Measurements from ENCODE around the gene RPL37A.

The RPL37A gene

DNA sequence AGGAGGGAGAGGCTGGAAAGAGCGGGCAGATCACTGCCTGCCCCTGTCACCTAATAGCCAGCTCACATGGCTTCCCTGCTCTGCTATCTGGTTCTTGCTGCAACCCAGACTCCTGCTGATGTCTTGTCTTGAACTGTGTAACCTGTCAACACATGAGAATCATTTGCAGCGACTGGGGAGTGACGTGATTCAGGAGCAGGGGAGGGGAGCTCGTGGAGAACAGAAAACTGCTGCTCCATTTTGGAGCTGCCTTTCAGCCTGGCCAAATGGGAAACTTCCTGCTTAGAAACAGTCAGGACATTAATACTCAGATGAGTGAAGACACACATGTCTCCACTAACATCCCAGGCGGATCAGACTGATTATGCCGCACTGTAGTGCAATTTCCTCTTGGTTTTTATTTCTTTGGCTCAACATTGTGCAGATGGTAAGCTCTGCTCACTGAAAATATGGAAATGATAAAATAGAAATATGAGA lies 38.1 kb downstream of the RPL37A start:
- Mint-ChIP-seq H3K9me3 (no peaks in the 10 kb centered on the region), H3K36me3 (ENCODE audit: low read depth) (no peaks in the 10 kb centered on the region), H3K4me3 (no peak overlapping the region), H3K27me3 (no peaks in the 10 kb centered on the region), H3K27ac (no peak overlapping the region), H3K4me1 (ENCODE audit: low read depth) (peaks cover 8% of the 10 kb centered on the region)
- intact Hi-C loops (cut with micrococcal nuclease) = no loop called here

DNA sequence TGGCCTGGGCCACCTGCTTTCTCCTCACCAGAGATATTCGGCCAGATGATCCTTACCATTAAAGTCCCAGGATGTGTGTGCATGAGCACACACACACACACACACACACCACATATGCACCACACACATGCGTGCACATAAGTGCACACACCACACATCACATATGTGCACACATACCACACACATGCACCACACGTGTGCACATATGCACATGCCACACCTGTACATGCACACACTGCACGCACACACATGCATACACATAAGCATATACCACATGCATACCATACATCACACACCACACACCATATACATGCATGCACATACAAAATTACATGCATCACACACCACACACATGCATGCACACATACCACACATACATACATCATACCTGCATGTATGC lies 38.7 kb downstream of the RPL37A start:
- Mint-ChIP-seq H3K4me3 (no peak overlapping the region), H3K27me3 (no peaks in the 10 kb centered on the region), H3K9me3 (no peaks in the 10 kb centered on the region), H3K36me3 (ENCODE audit: low read depth) (no peaks in the 10 kb centered on the region), H3K27ac (no peak overlapping the region), H3K4me1 (ENCODE audit: low read depth) (peaks cover 8% of the 10 kb centered on the region)
- intact Hi-C loops (cut with micrococcal nuclease) = no loop called here

DNA sequence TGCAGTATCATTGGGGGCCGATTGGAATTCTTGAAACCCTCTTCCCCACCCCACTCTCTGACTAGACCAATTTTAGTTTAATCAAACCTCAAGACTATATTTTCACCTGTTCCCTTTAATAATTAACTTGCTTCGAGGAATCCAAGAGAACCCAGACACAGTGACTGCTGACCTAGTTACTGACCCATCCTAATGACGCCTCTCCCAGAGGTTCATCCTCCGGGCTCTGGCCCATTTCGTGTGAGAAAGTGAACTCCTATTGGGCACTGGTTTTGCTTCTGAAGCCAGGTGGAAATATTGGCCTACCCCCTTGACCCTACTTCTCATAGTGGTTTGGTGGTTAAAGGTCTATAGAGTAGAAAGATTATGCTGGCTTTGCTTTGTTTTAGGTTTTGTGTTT lies 39.9 kb downstream of the RPL37A start:
- no peak overlapping the region for H3K4me3 Mint-ChIP-seq
- H3K27me3 Mint-ChIP-seq = no peaks in the 10 kb centered on the region
- H3K9me3 Mint-ChIP-seq = no peaks in the 10 kb centered on the region
- H3K27ac Mint-ChIP-seq = no peak overlapping the region
- intact Hi-C loops (cut with micrococcal nuclease) = no loop called here
- H3K4me1 Mint-ChIP-seq (ENCODE audit: low read depth) = peaks cover 8% of the 10 kb centered on the region
- no peaks in the 10 kb centered on the region for H3K36me3 Mint-ChIP-seq (ENCODE audit: low read depth)

DNA sequence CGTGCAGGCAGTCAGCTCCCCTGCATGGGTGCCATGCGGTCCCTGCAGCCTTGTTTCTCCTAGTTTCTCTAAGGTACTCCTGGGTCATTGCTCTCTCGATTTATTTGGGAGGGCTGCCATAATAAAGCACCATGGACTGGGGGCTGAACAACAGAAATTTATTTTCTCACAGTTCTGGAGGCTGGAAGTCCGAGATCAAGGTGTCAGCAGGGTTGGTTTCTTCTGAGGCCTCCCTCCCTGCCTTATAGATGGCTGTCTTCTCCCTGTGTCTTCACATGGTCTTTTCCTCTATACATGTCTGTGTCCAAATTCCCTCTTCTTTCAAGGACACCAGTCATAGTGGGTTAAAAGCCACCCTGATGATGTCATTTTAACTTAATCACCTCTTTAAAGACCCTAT lies 40.5 kb downstream of the RPL37A start:
- H3K27ac Mint-ChIP-seq = no peak overlapping the region
- H3K4me3 Mint-ChIP-seq = no peak overlapping the region
- intact Hi-C loops (cut with micrococcal nuclease) = no loop called here
- no peaks in the 10 kb centered on the region for H3K9me3 Mint-ChIP-seq
- H3K27me3 Mint-ChIP-seq = no peaks in the 10 kb centered on the region
- peaks cover 8% of the 10 kb centered on the region for H3K4me1 Mint-ChIP-seq (ENCODE audit: low read depth)
- H3K36me3 Mint-ChIP-seq (ENCODE audit: low read depth) = no peaks in the 10 kb centered on the region

DNA sequence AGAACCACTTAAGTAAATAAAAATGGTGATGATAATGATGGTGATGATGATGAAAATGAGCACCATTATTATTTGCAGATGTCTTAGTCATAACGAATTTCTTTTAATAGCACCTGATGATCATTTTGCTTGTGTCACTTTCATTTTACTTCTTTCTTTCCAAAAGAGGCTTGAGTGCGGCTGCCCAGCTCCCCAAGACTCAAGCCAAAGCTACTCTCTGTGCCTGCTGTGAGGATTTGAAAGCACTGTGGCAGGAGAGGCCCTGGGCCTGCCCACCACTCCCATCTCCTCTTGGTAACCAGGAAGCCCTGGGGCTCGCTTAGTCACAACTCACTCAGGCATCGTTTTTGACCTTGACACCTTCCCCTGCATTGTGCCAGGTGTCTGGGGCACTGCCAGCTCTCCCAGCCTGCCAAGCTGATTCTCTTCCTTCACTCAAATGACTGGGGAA lies 41.2 kb downstream of the RPL37A start:
- Mint-ChIP-seq H3K36me3 (ENCODE audit: low read depth) (no peaks in the 10 kb centered on the region), H3K27ac (no peak overlapping the region), H3K9me3 (no peaks in the 10 kb centered on the region), H3K4me1 (ENCODE audit: low read depth) (peaks cover 13% of the 10 kb centered on the region), H3K4me3 (no peak overlapping the region), H3K27me3 (no peaks in the 10 kb centered on the region)
- intact Hi-C loops (cut with micrococcal nuclease) = no loop called here

DNA sequence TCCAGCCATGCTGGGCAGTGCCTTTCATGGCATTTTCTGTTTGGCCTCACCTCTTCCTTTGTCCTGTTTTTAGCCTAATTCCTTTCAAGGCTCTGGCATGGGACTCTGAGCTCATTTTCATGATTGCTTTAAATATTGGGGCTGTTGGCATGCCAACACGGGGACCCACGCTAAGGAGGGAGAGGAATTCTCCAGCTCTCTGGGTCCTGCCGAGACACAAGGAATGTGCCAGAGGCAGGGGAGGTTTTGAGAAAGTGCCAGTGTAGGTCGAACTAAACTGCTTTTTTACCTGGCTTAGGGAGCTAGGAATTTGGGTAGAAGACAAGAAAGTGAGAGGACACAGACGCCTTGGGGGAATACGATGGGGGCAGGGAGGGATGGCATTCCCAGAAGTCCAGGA lies 42.3 kb downstream of the RPL37A start:
- H3K27me3 Mint-ChIP-seq = peaks cover 8% of the 10 kb centered on the region
- H3K36me3 Mint-ChIP-seq (ENCODE audit: low read depth) = no peaks in the 10 kb centered on the region
- H3K4me3 Mint-ChIP-seq = no peak overlapping the region
- H3K9me3 Mint-ChIP-seq = no peaks in the 10 kb centered on the region
- intact Hi-C loops (cut with micrococcal nuclease) = no loop called here
- peaks cover 14% of the 10 kb centered on the region for H3K4me1 Mint-ChIP-seq (ENCODE audit: low read depth)
- H3K27ac Mint-ChIP-seq = no peak overlapping the region

DNA sequence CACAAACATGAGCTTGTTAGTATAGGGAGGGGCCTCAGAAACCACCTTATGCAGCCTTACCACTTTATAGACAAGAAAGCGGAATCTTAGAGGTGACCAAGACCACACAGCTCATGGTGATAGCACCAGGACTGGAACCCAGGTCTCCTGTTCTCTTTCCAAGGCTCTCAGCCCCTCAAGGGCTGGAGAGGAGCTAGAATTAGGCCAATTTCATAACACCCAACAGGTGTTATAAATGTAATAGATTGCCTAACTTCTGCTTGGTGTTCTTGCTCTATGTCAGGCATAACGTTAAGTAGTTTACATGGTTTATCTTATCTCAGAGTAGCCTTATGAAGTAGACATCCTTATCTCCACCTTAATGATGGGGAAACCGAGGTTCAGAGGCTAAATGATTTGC lies 42.9 kb downstream of the RPL37A start:
- H3K9me3 Mint-ChIP-seq = no peaks in the 10 kb centered on the region
- no peak overlapping the region for H3K27ac Mint-ChIP-seq
- intact Hi-C loops (cut with micrococcal nuclease) = no loop called here
- H3K36me3 Mint-ChIP-seq (ENCODE audit: low read depth) = no peaks in the 10 kb centered on the region
- H3K4me3 Mint-ChIP-seq = no peak overlapping the region
- peaks cover 14% of the 10 kb centered on the region for H3K4me1 Mint-ChIP-seq (ENCODE audit: low read depth)
- peaks cover 8% of the 10 kb centered on the region for H3K27me3 Mint-ChIP-seq

DNA sequence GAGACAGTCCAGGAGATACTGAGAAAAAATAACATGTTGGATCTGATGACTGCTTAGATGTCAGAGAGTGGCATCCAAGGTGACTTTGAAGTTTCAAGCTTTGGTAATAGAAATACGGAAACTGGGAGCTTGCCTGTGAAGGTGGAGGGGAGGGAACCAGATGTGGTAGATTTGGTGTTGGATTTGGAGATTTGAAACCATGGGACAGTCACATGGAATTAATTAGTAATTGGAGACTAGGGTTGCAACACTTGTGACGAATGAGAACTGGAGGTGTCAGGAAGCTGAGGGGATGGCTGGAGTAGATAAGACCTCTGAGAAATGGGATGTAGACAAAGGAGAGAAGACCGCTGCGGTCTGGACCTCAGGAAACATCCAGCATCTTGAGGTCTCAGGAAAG lies 46.7 kb downstream of the RPL37A start:
- Mint-ChIP-seq H3K4me3 (no peak overlapping the region), H3K4me1 (ENCODE audit: low read depth) (peaks cover 14% of the 10 kb centered on the region), H3K27me3 (peaks cover 8% of the 10 kb centered on the region), H3K9me3 (no peaks in the 10 kb centered on the region), H3K36me3 (ENCODE audit: low read depth) (no peaks in the 10 kb centered on the region), H3K27ac (no peak overlapping the region)
- intact Hi-C loops (cut with micrococcal nuclease) = no loop called here

DNA sequence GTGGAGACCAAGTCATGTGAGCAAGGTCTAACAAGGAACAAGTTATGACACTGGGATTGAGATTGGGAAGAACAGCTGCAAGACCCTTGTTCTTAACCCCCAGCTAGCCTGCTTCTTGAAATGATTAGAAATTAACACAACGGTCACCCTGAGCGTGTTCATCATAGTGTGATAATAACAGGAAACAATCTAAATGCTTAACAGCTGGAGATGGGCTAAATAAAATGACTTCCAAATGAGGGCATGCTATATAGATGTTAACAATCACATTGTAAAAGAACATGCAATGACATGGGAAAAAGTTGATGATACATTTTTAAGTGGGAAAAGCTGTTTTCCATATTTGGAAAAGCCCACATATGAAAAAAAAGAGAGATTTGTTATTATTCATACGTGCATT lies 47.6 kb downstream of the RPL37A start:
- Mint-ChIP-seq H3K36me3 (ENCODE audit: low read depth) (no peaks in the 10 kb centered on the region), H3K4me1 (ENCODE audit: low read depth) (peaks cover 14% of the 10 kb centered on the region)

DNA sequence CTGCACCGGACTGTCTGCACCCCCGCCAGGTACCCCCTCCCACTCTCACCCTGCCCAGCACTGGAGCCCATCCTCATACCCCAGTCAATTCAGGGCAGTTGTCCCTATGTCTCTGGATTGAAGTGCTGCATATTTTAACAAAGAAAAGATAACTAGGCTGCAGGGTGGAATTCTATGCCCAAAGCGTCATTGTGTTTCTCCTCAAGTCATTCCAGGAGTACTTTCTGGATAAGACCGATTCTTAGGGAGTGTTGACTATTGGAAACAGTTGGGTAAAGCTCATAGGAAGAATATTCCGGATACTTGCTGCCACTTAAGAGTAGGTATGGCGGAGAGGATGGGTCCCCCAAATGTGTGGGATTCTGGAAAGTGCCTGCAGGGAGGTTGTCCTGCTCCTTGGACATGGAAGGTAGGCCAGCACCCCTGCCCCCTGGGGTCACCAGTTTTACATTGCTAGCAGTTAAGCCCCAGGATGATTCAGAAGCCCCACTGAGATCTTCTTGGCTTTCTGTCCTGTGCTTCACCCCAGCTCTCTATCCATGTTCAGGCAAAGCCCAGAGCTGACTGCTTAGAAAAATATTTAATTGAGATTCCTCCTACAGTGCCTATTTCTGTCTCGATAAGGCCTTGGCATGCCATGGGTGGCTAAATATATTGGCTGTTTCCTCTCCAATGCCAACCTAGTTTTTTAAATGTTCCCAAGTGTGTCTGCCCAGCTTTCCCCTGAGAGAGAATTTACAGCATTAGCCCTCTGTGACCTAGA lies 48.2 kb downstream of the RPL37A start:
- peaks cover 14% of the 10 kb centered on the region for H3K4me1 Mint-ChIP-seq (ENCODE audit: low read depth)
- H3K36me3 Mint-ChIP-seq (ENCODE audit: low read depth) = no peaks in the 10 kb centered on the region

More for the DNA sequence above, 47.6 kb downstream of the RPL37A start:
- intact Hi-C loops (cut with micrococcal nuclease) = no loop called here
- Mint-ChIP-seq H3K4me3 (no peak overlapping the region), H3K27me3 (peaks cover 8% of the 10 kb centered on the region), H3K9me3 (no peaks in the 10 kb centered on the region), H3K27ac (no peak overlapping the region)

DNA sequence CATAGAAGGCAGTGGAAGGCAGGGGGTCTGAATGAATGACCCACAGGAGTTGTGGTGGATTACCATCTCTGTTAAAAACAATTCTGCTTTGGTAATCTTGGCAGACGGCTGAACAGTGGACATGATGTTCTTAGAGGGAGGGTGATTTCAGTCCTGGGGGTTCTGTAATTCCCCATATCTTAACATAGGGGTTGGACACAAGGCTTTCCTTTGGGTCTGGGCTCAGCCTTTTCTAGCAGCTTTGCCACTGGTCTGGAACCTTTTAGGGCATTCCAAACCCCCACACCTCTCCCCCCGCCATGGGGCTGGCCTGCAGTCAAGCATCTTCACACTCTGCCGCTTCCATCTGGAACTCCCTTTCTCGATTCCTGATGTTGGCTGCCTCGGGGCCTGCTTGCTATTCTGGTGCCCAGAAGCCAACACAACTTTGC lies 50.3 kb downstream of the RPL37A start:
- no peaks in the 10 kb centered on the region for H3K36me3 Mint-ChIP-seq (ENCODE audit: low read depth)
- no peak overlapping the region for H3K4me3 Mint-ChIP-seq
- peaks cover 8% of the 10 kb centered on the region for H3K27me3 Mint-ChIP-seq
- H3K27ac Mint-ChIP-seq = no peak overlapping the region
- no peaks in the 10 kb centered on the region for H3K9me3 Mint-ChIP-seq
- intact Hi-C loops (cut with micrococcal nuclease) = no loop called here
- peaks cover 14% of the 10 kb centered on the region for H3K4me1 Mint-ChIP-seq (ENCODE audit: low read depth)

More for the DNA sequence above, 48.2 kb downstream of the RPL37A start:
- Mint-ChIP-seq H3K27ac (no peak overlapping the region), H3K4me3 (no peak overlapping the region), H3K27me3 (peaks cover 8% of the 10 kb centered on the region), H3K9me3 (no peaks in the 10 kb centered on the region)
- intact Hi-C loops (cut with micrococcal nuclease) = no loop called here

DNA sequence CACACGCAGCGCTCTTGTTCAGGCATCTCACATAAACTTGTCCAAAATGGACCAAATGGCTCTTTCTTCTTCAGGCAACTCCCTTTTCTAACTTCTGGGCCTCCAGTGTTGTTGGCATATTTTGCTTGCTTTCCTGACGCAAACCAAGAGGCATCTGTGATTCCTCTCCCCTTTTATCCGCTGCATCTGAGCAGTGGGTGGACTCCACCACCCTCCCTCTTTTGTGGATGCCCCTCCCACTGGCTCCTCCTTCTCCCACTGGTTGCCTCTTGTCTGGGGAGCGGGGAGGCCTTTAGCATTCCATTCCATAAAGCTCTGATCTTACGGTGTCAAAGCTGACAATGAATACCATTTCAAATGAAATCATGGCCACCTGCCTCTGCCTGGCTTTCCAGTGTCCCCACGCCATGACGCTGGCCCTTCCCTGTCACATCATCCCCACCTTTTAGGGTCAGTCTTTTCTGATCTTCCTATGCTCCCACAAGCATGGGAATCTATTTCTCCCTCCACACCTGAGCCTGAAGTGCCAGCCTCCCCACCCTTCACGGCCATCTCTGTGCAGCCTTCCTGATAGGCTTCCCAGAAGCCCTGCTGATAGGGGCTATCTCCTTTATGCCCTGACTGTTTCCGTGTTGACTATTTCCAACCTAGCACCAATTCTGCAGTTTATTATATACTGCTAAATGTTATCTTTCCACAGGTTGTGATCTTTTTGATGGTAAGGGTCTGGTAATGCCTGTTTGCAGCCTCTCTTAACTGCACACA lies 51.5 kb downstream of the RPL37A start:
- H3K4me3 Mint-ChIP-seq = no peak overlapping the region
- no peaks in the 10 kb centered on the region for H3K9me3 Mint-ChIP-seq
- intact Hi-C loops (cut with micrococcal nuclease) = no loop called here
- no peak overlapping the region for H3K27ac Mint-ChIP-seq
- peaks cover 10% of the 10 kb centered on the region for H3K4me1 Mint-ChIP-seq (ENCODE audit: low read depth)
- H3K36me3 Mint-ChIP-seq (ENCODE audit: low read depth) = no peaks in the 10 kb centered on the region
- peaks cover 6% of the 10 kb centered on the region for H3K27me3 Mint-ChIP-seq

DNA sequence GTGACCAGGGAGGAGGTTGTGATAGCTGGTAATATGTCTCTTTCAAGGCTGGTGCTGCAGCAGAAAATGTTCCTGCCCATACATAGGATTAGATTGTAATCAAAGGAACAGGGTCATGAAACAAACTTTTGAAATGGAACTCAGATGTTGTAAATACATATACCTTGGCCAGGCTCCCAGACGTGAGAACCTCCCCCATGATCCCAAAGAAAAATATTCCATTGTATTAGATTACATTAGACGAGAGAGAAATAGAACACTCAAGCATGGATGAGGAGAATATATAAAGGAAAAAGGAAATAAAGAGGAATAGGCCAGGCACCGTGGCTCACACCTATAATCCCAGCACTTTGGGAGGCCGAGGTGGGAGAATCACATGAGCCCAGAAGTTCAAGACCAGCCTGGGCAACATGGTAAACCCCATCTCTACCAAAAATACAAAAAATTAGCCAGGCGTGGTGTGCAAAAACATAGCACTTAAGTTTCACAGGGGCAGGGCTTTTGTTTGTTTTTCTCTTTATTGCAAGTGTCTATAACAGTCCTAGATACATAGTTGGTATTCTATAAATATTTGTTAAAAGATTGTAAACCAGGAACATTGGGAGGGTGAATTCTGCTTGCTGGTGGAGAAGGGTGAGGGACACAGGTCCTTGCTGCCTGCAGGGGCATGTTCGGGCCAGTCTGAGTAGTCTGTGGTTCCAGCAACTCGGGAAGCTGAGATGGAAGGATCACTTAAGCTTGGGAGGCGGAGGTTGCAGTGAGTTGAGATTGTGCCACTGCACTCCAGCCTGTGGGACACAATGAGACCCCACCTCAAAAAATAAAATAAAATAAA lies 52.8 kb downstream of the RPL37A start:
- no peaks in the 10 kb centered on the region for H3K36me3 Mint-ChIP-seq (ENCODE audit: low read depth)
- H3K27me3 Mint-ChIP-seq = no peaks in the 10 kb centered on the region
- H3K9me3 Mint-ChIP-seq = no peaks in the 10 kb centered on the region
- no peak overlapping the region for H3K27ac Mint-ChIP-seq
- intact Hi-C loops (cut with micrococcal nuclease) = no loop called here
- H3K4me1 Mint-ChIP-seq (ENCODE audit: low read depth) = peaks cover 5% of the 10 kb centered on the region
- H3K4me3 Mint-ChIP-seq = no peak overlapping the region

DNA sequence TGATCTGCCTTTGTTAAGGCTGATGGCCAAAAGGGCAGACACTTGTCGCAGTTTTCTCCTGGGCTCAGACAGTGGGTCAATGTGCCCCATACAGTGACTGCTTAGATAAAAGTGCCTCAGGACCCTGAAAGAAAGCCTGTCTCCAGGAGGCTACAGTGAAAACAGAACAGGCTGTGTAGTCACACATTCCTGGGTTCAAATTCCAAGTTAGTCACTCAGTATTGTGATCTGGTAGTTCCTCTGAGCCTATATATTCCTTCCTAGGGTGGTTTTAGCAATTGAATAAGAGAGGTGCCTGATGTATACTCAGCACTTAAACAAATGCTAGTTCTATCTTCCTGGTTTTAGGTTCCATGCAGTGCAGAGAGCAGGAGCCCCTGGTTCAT lies 54.4 kb downstream of the RPL37A start:
- Mint-ChIP-seq H3K27me3 (no peaks in the 10 kb centered on the region), H3K4me3 (no peak overlapping the region), H3K36me3 (ENCODE audit: low read depth) (no peaks in the 10 kb centered on the region)

More for the DNA sequence above, 54.4 kb downstream of the RPL37A start:
- intact Hi-C loops (cut with micrococcal nuclease) = no loop called here
- Mint-ChIP-seq H3K27ac (no peak overlapping the region), H3K4me1 (ENCODE audit: low read depth) (peaks cover 5% of the 10 kb centered on the region), H3K9me3 (no peaks in the 10 kb centered on the region)
